ENCODE results near the gene TNFRSF21.

- TF ChIP-seq, protein P1, sequence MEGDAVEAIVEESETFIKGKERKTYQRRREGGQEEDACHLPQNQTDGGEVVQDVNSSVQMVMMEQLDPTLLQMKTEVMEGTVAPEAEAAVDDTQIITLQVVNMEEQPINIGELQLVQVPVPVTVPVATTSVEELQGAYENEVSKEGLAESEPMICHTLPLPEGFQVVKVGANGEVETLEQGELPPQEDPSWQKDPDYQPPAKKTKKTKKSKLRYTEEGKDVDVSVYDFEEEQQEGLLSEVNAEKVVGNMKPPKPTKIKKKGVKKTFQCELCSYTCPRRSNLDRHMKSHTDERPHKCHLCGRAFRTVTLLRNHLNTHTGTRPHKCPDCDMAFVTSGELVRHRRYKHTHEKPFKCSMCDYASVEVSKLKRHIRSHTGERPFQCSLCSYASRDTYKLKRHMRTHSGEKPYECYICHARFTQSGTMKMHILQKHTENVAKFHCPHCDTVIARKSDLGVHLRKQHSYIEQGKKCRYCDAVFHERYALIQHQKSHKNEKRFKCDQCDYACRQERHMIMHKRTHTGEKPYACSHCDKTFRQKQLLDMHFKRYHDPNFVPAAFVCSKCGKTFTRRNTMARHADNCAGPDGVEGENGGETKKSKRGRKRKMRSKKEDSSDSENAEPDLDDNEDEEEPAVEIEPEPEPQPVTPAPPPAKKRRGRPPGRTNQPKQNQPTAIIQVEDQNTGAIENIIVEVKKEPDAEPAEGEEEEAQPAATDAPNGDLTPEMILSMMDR (IDR thresholded peaks at IDR 0.05) = no peak
- TF ChIP-seq POLR2A (IDR thresholded peaks at IDR 0.05) = no peak
These were observed 9.3 kb downstream of the TNFRSF21 start for GRCh38 chr6:47300417-47300816.

Measured in heart left ventricle (tissue), 13 donors.